ENCODE measurements around the gene CCDC85C. TPM values are rescaled to one million over a fixed set of nuclear protein-coding genes. Genes with fewer than 3 reads are reported as not detected.
A peak's percentile ranks its signal among the peaks of the same experiment; 100 is the strongest.

Gene CCDC85C
- polyA plus RNA-seq, 2 donors = 30.1 to 51.0 TPM

DNA sequence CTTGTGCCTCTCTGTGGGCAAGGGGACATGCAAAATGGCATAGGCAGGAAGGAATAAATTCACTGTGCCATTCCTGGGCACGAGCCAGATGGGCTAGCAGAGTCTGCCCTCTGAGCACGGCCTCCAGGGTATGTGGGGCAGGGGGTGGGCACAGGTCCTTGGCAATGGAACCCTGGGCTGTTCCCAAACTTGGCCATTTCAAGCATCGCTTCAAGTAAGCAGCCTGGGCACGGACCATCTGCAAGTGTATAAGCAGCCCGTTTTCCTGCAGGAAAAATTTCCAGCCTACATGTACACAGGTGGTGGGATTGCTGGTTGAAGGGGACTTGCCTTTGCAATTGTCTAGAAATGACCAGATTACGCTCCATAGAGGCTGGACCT lies 40.3 kb downstream of the CCDC85C start:
- no peak overlapping the region for H3K4me3 ChIP-seq (ENCODE audit: low read depth in 1 of 2, low read length in 2 of 2)
- H3K27me3 ChIP-seq (ENCODE audit: control insufficient read depth in 1 of 2, insufficient read depth in 2 of 2, low read length in 2 of 2) = no peaks in the 10 kb centered on the region
- peaks cover 0 to 1% of the 10 kb centered on the region in 2 donors for H3K36me3 ChIP-seq (ENCODE audit: control insufficient read depth in 2 of 2, insufficient read depth in 2 of 2, low read length in 1 of 2)
- 76 to 82% methylated on average over 6 of the region's 6 CpGs for WGBS, 2 donors
- H3K27ac ChIP-seq (ENCODE audit: low read depth in 2 of 2, low read length in 1 of 2) = peak overlapping the region; percentile 48 to 96
- H3K9me3 ChIP-seq (ENCODE audit: control insufficient read depth in 2 of 2, insufficient read depth in 1 of 2, low read depth in 1 of 2, low read length in 1 of 2) = no peaks in the 10 kb centered on the region
- peaks cover 17 to 59% of the 10 kb centered on the region in 2 donors for H3K4me1 ChIP-seq (ENCODE audit: control insufficient read depth in 2 of 2, insufficient read depth in 2 of 2, low read length in 1 of 2)

DNA sequence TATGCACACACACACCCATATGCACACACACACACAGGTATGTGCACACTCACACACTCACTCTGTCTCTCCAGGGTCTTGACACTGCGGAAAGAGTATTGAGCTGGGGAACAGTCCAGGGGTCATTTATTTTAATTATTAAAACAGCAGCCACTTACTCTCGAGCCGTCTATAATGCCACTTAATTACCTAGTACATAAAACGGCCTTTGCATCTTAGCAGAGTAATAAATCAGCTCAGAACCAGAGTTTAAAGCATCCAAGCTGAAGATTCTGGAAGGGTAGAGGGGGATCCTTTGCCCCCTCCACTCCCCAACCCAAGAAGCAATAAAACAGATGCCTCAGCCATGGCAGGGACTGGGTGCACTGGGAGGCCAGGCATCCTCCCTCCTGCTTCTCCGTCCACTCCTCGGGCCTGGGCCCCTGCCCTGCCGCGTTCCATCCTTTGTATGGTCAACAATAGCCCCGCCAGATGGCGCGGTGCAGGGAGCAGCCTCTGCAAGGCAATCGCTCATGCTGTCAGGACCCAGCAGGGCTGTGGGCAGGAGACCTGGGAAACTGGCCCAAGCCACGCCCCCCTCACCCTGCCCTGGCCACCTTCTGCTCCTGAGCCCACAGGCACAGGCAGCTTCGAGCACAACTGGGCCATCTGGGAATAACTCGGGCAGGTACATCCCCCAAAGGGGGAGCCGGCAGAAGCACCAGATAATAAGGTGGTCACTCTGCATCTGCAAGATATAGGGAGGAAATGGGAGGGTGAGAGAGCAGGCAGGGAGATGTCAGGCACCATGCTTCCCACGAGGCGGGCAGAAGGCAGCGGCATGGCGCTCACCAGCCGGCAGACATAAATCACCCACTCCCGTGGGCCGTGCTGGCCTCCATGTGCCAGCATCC lies 40.9 kb downstream of the CCDC85C start:
- peaks cover 0 to 2% of the 10 kb centered on the region in 2 donors for H3K36me3 ChIP-seq (ENCODE audit: control insufficient read depth in 2 of 2, insufficient read depth in 2 of 2, low read length in 1 of 2)
- H3K4me1 ChIP-seq (ENCODE audit: control insufficient read depth in 2 of 2, insufficient read depth in 2 of 2, low read length in 1 of 2) = peaks cover 17 to 54% of the 10 kb centered on the region in 2 donors
- no peaks in the 10 kb centered on the region for H3K9me3 ChIP-seq (ENCODE audit: control insufficient read depth in 2 of 2, insufficient read depth in 1 of 2, low read depth in 1 of 2, low read length in 1 of 2)
- no peak overlapping the region for H3K4me3 ChIP-seq (ENCODE audit: low read depth in 1 of 2, low read length in 2 of 2)
- H3K27me3 ChIP-seq (ENCODE audit: control insufficient read depth in 1 of 2, insufficient read depth in 2 of 2, low read length in 2 of 2) = no peaks in the 10 kb centered on the region
- 38 to 48% methylated on average over 23 of the region's 23 CpGs for WGBS, 2 donors
- peak overlapping the region; percentile 75 to 96 for H3K27ac ChIP-seq (ENCODE audit: low read depth in 2 of 2, low read length in 1 of 2)

DNA sequence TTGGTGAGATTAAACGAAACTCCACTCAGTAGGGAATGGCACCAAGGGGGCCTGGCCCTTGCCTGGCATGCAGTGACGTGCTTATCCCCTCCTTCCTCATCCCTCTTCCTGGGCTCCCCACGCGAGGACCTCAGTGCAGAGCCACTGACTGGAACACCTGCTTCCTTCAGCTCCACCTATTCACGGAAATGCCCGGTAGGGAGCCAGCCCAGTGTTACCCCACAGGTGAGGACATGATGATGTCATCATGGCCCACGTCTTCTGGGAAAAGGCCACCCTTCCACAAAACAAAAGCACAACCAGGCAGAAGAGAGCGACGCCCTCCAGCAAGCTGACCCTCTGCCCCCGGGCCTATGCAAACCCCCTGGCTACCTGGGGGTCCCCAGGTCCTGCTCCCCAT lies 42.1 kb downstream of the CCDC85C start:
- Histone ChIP-seq H3K27ac (ENCODE audit: low read depth in 2 of 2, low read length in 1 of 2) (peak overlapping the region; percentile 75 to 96), H3K36me3 (ENCODE audit: control insufficient read depth in 2 of 2, insufficient read depth in 2 of 2, low read length in 1 of 2) (peaks cover 0 to 3% of the 10 kb centered on the region in 2 donors), H3K9me3 (ENCODE audit: control insufficient read depth in 2 of 2, insufficient read depth in 1 of 2, low read depth in 1 of 2, low read length in 1 of 2) (no peaks in the 10 kb centered on the region), H3K27me3 (ENCODE audit: control insufficient read depth in 1 of 2, insufficient read depth in 2 of 2, low read length in 2 of 2) (no peaks in the 10 kb centered on the region), H3K4me3 (ENCODE audit: low read depth in 1 of 2, low read length in 2 of 2) (no peak overlapping the region), H3K4me1 (ENCODE audit: control insufficient read depth in 2 of 2, insufficient read depth in 2 of 2, low read length in 1 of 2) (peaks cover 16 to 51% of the 10 kb centered on the region in 2 donors)
- WGBS, 2 donors = 58 to 59% methylated on average over 10 of the region's 10 CpGs

DNA sequence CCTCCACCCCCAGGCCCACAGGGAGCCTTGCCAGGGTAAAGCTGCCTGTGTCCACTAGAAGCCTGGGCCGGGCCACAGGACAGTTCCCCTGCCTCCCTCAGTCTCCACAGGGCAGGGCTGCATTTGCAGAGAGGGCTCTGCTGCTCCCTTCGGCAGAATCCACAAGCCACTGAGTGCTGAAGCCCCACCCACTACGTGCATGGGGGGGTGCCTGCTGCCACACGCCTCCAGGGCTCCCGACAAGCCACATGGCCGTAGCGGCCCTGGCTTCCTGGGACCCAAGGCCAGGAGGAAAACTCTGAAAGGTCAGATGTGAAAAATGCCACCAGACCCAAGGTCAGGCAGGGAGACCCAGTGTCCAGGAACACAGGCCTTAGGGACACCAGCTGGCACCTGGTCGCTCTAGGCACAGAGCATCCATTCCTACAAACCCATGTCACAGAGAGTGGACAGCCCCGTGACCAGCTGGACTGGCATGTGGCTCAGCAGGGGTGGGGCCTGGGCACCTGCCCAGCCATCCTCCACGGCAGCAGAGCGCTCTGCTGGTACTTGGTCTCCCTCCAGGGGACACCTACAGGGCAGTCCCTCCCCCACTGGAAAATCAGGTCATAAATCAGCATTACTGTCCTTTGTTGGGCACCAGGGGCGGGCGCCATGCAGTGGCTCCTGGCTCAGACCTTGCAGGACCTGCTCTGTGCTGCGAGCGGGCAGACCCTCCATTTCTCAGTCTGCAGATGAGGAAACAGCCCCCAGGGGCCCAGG lies 42.9 kb downstream of the CCDC85C start:
- Histone ChIP-seq H3K4me1 (ENCODE audit: control insufficient read depth in 2 of 2, insufficient read depth in 2 of 2, low read length in 1 of 2) (peaks cover 10 to 44% of the 10 kb centered on the region in 2 donors), H3K36me3 (ENCODE audit: control insufficient read depth in 2 of 2, insufficient read depth in 2 of 2, low read length in 1 of 2) (peaks cover 0 to 3% of the 10 kb centered on the region in 2 donors), H3K27me3 (ENCODE audit: control insufficient read depth in 1 of 2, insufficient read depth in 2 of 2, low read length in 2 of 2) (no peaks in the 10 kb centered on the region), H3K9me3 (ENCODE audit: control insufficient read depth in 2 of 2, insufficient read depth in 1 of 2, low read depth in 1 of 2, low read length in 1 of 2) (no peaks in the 10 kb centered on the region), H3K27ac (ENCODE audit: low read depth in 2 of 2, low read length in 1 of 2) (peak overlapping the region; percentile 75 to 96), H3K4me3 (ENCODE audit: low read depth in 1 of 2, low read length in 2 of 2) (no peak overlapping the region)
- 43 to 50% methylated on average over 15 of the region's 15 CpGs for WGBS, 2 donors

DNA sequence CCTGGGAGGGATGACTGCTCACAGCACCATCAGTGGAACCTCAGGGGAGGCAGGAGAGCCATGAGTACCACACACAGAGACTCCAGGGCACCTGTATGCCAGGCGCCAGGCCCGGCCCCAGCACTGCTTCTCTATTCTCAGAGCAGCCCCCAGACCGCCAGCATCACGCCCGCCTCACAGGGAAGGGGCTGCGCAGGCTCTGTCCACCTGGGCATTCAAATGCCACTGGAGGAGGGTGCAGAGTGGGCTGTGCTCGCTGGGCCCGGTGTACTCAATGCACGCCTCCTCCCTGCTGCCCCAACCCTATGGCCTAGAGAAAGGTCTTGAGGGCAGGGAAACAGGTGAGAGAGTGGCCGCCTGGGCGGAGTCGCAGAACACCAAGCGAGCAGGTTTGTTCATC lies 43.6 kb downstream of the CCDC85C start:
- peaks cover 6 to 40% of the 10 kb centered on the region in 2 donors for H3K4me1 ChIP-seq (ENCODE audit: control insufficient read depth in 2 of 2, insufficient read depth in 2 of 2, low read length in 1 of 2)
- peak overlapping the region; percentile 75 to 96 for H3K27ac ChIP-seq (ENCODE audit: low read depth in 2 of 2, low read length in 1 of 2)

DNA sequence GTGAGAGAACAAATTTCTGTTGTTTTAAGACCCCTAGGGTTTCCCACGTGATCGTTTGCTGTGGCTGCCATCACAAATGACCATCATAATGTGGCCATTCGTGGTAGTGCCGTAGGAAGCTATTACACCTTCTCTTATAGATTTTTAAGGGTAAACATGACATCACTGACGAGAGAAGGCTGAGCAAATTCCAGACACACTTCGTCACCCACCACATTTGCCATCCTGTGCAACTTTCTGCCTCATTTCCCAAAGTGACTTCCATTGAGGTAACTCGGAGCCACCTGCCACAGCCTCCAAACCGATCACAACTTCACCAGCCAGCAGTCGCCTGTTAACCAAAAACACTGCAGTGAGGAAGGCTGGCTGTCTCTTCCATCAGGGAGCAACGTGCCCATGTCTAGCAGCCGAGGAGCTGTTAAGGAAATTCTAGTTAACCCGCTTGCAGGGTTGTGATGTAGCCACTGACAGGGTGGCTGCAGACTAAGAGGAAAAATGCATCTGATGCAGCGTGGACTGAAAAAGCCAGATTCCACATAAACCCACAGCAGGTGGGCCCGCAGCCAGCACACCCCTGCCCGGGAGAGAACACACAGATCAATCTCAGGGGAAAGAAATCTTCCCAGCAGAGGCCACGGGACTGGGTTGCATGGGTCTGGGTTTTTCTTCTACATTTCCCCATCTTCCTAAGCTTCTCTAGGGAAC lies 44.6 kb downstream of the CCDC85C start:
- Histone ChIP-seq H3K27me3 (ENCODE audit: control insufficient read depth in 1 of 2, insufficient read depth in 2 of 2, low read length in 2 of 2) (no peaks in the 10 kb centered on the region), H3K4me3 (ENCODE audit: low read depth in 1 of 2, low read length in 2 of 2) (no peak overlapping the region), H3K9me3 (ENCODE audit: control insufficient read depth in 2 of 2, insufficient read depth in 1 of 2, low read depth in 1 of 2, low read length in 1 of 2) (no peaks in the 10 kb centered on the region), H3K36me3 (ENCODE audit: control insufficient read depth in 2 of 2, insufficient read depth in 2 of 2, low read length in 1 of 2) (peaks cover 0 to 3% of the 10 kb centered on the region in 2 donors), H3K4me1 (ENCODE audit: control insufficient read depth in 2 of 2, insufficient read depth in 2 of 2, low read length in 1 of 2) (peaks cover 4 to 41% of the 10 kb centered on the region in 2 donors), H3K27ac (ENCODE audit: low read depth in 2 of 2, low read length in 1 of 2) (peak overlapping the region in 1 of 2 donors; percentile 57)
- 70 to 75% methylated on average over 16 of the region's 16 CpGs for WGBS, 2 donors

More for the DNA sequence above, 43.6 kb downstream of the CCDC85C start:
- peaks cover 0 to 3% of the 10 kb centered on the region in 2 donors for H3K36me3 ChIP-seq (ENCODE audit: control insufficient read depth in 2 of 2, insufficient read depth in 2 of 2, low read length in 1 of 2)
- no peaks in the 10 kb centered on the region for H3K9me3 ChIP-seq (ENCODE audit: control insufficient read depth in 2 of 2, insufficient read depth in 1 of 2, low read depth in 1 of 2, low read length in 1 of 2)
- no peaks in the 10 kb centered on the region for H3K27me3 ChIP-seq (ENCODE audit: control insufficient read depth in 1 of 2, insufficient read depth in 2 of 2, low read length in 2 of 2)
- no peak overlapping the region for H3K4me3 ChIP-seq (ENCODE audit: low read depth in 1 of 2, low read length in 2 of 2)
- WGBS, 2 donors = 88 to 90% methylated on average over 13 of the region's 13 CpGs

DNA sequence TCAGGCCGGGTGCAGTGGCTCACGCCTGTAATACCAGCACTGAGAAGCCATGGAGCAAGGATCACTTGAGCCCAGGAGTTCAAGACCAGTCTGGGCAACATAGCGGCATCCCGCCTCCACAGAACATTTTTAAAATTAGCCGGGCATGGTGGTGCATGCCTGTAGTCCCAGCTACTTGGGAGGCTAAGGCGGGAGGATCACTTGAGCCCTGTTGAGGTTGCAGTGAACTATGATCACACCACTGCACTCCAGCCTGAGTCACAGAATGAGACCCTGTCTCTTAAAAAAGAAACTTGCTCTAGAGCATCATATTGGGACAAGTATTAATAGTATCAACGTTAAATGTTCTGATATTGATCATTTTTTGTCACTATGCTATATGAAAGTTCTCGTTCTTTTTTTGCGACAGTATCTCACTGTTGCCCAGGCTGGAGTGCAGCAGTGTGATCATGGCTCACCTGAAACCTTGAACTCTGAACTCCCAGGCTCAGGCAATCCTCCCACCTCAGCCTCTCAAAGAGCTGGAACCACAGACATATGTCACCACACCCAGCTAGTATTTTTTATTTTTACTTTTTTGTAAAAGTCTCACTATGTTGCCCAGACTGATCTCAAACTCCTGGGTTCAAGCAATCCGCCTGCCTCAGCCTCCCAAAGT lies 47.7 kb downstream of the CCDC85C start:
- WGBS, 2 donors = 91 to 94% methylated on average over 10 of the region's 10 CpGs
- Histone ChIP-seq H3K36me3 (ENCODE audit: control insufficient read depth in 2 of 2, insufficient read depth in 2 of 2, low read length in 1 of 2) (peaks cover 0 to 6% of the 10 kb centered on the region in 2 donors), H3K27me3 (ENCODE audit: control insufficient read depth in 1 of 2, insufficient read depth in 2 of 2, low read length in 2 of 2) (no peaks in the 10 kb centered on the region), H3K9me3 (ENCODE audit: control insufficient read depth in 2 of 2, insufficient read depth in 1 of 2, low read depth in 1 of 2, low read length in 1 of 2) (no peaks in the 10 kb centered on the region), H3K4me3 (ENCODE audit: low read depth in 1 of 2, low read length in 2 of 2) (no peak overlapping the region), H3K27ac (ENCODE audit: low read depth in 2 of 2, low read length in 1 of 2) (no peak overlapping the region), H3K4me1 (ENCODE audit: control insufficient read depth in 2 of 2, insufficient read depth in 2 of 2, low read length in 1 of 2) (peaks cover 0 to 32% of the 10 kb centered on the region in 2 donors)

DNA sequence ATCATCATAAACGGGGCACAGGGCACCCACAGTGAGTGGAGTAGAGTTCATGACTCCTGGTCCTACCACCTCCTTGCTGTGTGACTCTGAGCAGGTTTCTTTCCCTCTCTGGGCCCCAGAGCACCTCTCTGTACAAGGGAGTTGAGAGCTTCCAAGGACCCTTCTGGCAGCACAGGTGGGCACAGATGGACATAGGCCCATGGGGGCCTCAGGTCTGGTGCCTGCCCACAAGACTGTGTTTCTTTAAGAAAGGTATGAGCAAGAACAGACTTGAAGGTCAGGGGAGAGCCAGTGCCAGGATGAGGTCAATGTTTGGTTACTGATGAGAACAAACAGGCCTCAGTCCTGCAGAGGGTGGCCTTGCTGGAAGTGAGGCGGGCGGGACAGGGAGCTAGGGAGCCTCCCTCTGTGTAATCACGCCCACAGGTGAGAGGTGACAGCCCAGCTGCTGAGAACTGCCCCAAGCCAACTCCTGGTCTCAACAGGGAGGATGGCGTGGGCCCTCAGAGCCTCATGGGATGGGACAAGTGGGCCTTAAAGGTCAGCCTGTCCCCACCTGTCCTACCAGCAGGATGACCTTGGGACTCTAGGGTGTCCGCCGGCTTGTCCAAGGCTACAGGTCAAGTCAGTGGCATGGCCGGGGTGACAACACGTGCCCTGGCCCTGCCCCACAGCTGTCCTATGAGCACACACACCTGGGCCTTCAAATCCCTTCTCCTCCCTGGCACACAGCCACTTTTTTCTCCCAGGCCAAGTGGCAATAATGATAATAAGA lies 49.1 kb downstream of the CCDC85C start:
- H3K27me3 ChIP-seq (ENCODE audit: control insufficient read depth in 1 of 2, insufficient read depth in 2 of 2, low read length in 2 of 2) = no peaks in the 10 kb centered on the region
- H3K4me1 ChIP-seq (ENCODE audit: control insufficient read depth in 2 of 2, insufficient read depth in 2 of 2, low read length in 1 of 2) = peaks cover 0 to 27% of the 10 kb centered on the region in 2 donors
- H3K36me3 ChIP-seq (ENCODE audit: control insufficient read depth in 2 of 2, insufficient read depth in 2 of 2, low read length in 1 of 2) = peaks cover 0 to 5% of the 10 kb centered on the region in 2 donors
- H3K4me3 ChIP-seq (ENCODE audit: low read depth in 1 of 2, low read length in 2 of 2) = no peak overlapping the region
- H3K9me3 ChIP-seq (ENCODE audit: control insufficient read depth in 2 of 2, insufficient read depth in 1 of 2, low read depth in 1 of 2, low read length in 1 of 2) = no peaks in the 10 kb centered on the region
- peak overlapping the region in 1 of 2 donors; percentile 69 for H3K27ac ChIP-seq (ENCODE audit: low read depth in 2 of 2, low read length in 1 of 2)
- WGBS, 2 donors = 56 to 59% methylated on average over 9 of the region's 9 CpGs

All from esophagus (tissue), 2 donors.